ENCODE data around the gene THAP6. TPM values are rescaled to one million over a fixed set of nuclear protein-coding genes. Genes with fewer than 3 reads are reported as not detected.
"Not testable (repeated sequence)": the region's sequence is repeated elsewhere in the genome, so short reads cannot be mapped to it uniquely, and the experiment has no call there.

The THAP6 gene, protein sequence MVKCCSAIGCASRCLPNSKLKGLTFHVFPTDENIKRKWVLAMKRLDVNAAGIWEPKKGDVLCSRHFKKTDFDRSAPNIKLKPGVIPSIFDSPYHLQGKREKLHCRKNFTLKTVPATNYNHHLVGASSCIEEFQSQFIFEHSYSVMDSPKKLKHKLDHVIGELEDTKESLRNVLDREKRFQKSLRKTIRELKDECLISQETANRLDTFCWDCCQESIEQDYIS
- 17.0 TPM for total RNA-seq
- long read RNA-seq, transcript THAP6-201 (5 exons, 3,549 nt): major isoform, 13 of 26 reads
- long read RNA-seq, transcript THAP6-202 (4 exons, 3,423 nt): minor isoform, 5 of 26 reads
- long read RNA-seq, partial matches to known transcripts: 2 of 26 reads
- long read RNA-seq, other reads (novel, unspliced or antisense): 4 of 26 reads

DNA sequence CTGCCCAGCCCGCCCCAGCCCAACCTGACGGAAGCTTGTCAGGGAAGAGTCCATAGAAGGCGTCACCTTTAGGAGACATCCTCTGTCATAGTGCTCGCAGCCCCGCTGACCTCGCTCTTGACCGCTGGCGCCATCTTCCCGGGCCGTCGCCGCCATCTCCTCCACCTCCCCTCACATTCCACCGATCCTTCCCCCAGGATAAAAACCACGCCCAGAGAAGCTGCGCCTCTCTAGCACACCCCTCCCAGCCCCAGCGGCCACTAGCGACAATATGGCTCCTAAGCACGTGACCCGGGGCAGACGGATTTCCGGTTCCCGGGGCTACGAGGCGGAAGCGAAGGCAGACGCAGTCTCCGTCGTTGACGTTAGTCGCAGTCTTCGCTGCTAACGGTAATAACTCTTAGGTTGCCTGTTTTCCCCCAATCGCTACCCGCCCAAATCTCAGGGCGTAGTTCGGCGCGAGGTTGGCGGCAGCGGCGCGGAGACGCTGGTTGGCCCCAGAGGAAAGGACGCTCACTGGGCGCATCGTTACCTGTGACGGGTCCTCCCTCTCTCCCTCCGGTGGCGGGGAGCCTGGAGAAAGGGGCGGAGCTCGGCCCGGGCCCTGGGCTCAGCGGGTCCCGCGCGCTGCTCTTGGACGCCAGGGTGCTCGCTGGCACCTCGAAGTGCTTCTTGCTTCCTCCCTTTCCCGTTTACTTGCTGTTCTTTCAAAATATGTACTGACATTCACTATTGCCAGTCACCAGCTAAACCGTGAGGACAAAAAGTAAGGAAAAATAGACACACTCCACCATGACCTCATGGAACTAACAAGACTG, at the start of gene THAP6, which contains the start of gene RCHY1:
Gene THAP6 (plus strand): TSS at position 343 of the 818 bp plus-strand sequence. CDS start 980 bp downstream, outside the sequence.
Gene RCHY1 (minus strand): TSS at position 273 of the 818 bp plus-strand sequence. CDS start 117 bp downstream, at position 156.
- DNase-seq: peak; percentile 98

DNA sequence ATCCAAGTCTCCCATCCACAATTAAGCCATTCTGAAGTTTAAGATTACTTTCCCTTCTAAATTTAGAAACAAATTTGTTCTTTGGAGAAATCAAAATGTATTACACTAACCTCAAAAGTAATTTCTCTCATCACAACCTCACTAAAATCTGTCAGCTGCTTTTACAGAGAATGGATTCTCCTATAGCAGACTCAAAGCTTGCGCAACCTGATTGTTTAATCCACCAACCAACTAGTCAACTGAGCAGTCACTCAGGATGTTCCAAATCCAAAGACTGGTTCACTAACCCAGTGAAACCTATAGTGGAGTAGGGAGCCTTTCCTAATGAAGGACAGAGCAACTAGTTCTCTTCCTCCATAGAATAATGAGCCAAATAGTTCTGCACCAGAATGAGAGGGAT, 44.4 kb upstream of the THAP6 start:
- ATAC-seq (ENCODE audit: poor library complexity): no peak
- DNase-seq: no peak
- intact Hi-C loops (cut with DNase I): no loop called here

More for the DNA sequence above, at the start of gene THAP6, which contains the start of gene RCHY1:
- intact Hi-C loops (cut with DNase I): no loop called here
- peak; percentile 98 for ATAC-seq (ENCODE audit: poor library complexity)

DNA sequence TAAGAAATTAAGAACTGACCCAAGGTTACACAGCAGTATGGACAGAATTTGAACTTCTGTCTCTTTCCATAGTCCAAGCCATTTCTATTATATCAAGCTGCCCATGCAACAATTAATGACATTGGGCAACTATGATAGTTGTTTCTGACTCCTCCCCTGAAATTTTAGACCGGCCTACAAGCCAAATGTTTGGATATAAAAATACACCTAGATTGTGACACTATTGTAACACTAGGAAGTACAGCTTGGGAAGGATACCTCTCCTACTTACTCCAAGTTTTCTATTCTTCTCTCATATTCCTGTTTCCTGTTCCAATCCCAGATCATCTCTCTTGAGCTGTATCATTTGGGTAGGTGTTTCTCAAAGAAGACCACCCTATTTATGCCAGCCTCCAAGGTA, 43.5 kb upstream of the THAP6 start:
- ATAC-seq (ENCODE audit: poor library complexity): no peak
- intact Hi-C loops (cut with DNase I): no loop called here
- no peak for DNase-seq

DNA sequence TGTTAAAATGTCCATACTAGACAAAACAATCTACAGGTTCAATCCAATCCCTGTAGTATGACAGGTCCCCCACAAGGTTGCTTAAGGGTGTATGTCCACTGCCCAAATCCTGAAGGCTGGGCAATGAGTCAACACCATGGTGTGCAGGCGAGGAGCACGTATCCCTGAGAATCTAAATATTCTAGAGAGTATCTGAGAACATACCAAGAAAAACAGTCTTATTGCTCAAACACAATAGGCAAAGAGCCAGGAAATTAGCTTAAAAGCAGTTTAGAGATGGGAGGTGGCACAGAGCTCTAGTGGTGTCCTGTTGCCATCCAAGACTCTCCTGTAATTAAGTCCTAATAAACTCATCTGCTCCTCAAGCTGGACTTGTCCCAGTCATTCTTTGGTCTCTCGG, 37.1 kb upstream of the THAP6 start:
- intact Hi-C loops (cut with DNase I): no loop called here
- DNase-seq (no peak), ATAC-seq (ENCODE audit: poor library complexity) (no peak)

DNA sequence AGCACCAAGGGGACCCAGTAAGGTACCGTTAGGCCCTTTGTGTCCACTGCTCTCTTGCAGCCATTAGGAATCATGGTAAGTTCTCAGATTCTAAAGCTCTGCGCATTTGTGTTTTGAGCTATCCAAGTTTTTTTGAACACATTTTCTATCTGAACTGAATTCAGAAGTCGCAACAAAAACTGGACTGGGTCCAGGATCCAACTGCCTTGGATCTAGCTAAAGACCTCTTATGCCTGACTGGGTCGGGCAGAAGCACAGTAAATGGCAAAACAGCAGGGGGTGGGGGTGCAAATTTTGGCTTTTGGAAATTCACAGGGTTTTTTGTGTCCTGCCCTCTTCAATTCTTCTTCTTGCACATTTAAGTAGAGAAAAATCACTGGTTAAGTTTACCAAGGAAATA, 30.1 kb upstream of the THAP6 start:
- no peak for ATAC-seq (ENCODE audit: poor library complexity)
- intact Hi-C loops (cut with DNase I): no loop called here
- no peak for DNase-seq

DNA sequence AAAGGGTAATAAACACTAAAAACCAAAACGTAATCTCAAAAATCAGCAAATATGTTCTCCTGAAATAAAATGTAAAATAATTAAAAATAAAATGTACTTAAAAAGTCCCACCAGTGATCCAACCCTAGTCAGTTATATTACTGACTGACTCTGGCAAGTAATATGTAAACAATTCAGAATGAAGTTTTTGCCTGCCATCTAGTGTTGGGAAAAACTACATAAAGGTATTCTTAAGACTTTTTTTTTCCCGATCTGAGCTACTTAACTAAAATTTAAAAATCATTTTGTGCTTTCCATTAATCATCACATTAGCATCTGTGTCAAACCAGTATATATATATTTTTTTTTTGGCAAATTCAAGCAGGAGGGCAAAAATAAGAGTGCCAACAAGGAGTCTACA, 24.1 kb upstream of the THAP6 start:
- intact Hi-C loops (cut with DNase I): no loop called here
- no peak for ATAC-seq (ENCODE audit: poor library complexity)
- DNase-seq: no peak

DNA sequence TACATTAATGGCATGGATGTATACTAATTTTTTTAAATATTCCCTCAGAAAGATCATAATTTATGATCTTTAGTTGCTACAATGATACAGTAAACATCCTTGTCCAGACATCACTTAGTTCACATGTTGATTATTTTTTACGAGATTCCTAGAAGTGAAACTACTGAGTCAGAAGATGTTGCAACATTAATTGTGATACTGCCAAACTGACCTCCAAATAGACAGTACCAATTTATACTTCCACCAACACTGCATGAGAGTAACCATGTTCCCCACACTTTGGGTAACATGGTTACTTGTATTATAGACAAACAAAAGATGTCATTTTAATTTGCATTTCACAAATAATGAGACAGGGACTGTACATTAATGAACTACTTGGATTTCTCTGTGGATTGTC, 19.7 kb upstream of the THAP6 start:
- DNase-seq (no peak), ATAC-seq (ENCODE audit: poor library complexity) (peak; percentile 82)
- intact Hi-C loops (cut with DNase I): no loop called here

DNA sequence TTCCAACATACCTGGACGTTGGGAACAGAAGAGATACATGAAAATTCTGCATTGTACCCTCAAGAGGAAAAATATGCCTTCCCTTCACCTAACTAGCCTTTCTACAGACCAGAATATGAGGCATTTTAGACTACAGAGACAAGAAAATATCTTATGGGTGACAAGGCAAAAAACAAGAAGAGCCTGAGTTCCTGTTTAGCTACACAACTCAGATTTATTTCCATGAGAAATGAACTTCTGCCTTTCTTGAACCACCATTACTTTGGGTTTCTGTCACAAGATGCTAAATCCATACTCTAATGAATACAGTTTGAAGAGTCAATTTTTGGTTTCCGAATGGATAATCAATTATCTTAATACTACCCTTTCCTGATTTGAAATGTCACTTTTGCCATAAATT, 18.8 kb upstream of the THAP6 start:
- DNase-seq (no peak), ATAC-seq (ENCODE audit: poor library complexity) (no peak)
- intact Hi-C loops (cut with DNase I): no loop called here

DNA sequence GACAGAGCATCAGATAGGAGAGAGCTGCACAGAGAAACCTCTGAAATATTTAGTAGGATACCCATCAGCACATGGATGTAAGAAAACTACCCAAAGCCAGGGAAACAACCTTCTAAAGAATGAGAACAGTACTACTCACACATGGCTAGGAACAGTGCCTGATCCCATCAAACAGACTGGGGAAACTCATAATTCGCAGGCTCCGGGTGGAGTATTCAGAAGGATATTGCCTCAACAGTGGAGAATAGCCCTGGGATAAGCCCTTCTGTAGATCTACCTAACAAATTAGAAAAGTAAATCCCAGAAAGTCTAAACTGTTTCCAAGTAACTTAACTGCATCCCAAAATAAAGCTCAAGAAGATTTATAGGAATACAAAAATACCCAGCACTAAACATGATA, 17.9 kb upstream of the THAP6 start:
- ATAC-seq (ENCODE audit: poor library complexity) (no peak), DNase-seq (no peak)
- intact Hi-C loops (cut with DNase I): no loop called here

DNA sequence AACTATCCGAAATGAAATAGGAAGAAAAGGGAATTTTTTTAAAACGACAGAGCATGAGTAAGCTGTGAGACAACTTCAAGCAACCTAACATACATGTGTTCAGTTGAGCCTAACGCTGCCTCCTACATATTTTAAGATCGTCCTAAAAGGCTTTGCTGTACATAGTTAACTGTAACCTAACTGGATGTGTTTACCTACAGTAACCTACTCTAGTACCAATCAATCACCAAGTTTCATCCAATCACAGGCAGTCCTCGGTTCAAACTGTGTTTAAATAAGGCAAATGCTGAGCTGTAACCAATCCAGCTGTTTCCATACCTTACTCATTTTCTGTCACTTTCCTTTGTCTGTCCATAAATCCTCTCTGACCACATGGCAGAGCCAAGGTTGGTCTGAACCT, 17.1 kb upstream of the THAP6 start:
- ATAC-seq (ENCODE audit: poor library complexity) (no peak), DNase-seq (no peak)
- intact Hi-C loops (cut with DNase I): no loop called here

DNA sequence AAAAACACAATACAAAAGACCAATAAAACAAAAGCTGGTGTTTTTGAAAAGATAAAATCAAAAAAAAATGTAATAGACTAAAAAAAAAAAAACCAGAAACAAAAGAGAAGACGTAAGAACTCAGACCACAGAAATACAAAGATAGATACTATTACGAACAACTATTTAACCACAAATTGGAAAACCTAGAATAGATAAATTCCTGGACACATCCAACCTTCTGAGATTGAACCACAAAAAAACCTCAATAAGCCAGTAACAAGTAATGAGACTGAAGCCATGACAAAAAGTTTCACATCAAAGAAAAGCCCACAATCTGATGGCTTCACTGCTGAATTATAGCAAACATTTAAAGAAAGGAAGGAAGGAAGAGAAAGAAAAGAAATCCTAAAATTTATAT, 16.2 kb upstream of the THAP6 start:
- DNase-seq (no peak), ATAC-seq (ENCODE audit: poor library complexity) (no peak)
- intact Hi-C loops (cut with DNase I): no loop called here

DNA sequence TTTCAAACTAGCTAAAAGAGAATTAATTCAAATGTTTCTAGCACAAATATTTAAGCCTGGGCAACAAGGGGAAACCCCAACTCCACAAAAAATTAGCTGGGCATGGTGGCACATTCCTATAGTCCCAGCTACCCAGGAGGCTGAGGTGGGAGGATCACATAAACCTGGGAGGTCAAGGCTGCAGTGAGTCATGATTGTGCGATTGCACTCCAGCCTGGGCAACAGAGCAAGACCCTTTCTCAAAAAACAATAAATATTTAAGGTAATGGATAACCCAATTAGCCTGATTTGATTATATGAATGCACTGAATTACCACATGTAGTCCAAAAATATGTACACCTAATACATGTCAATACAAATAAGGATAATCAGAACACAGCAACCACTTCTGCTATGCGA, 14.4 kb upstream of the THAP6 start:
- intact Hi-C loops (cut with DNase I): no loop called here
- ATAC-seq (ENCODE audit: poor library complexity) (no peak), DNase-seq (no peak)

DNA sequence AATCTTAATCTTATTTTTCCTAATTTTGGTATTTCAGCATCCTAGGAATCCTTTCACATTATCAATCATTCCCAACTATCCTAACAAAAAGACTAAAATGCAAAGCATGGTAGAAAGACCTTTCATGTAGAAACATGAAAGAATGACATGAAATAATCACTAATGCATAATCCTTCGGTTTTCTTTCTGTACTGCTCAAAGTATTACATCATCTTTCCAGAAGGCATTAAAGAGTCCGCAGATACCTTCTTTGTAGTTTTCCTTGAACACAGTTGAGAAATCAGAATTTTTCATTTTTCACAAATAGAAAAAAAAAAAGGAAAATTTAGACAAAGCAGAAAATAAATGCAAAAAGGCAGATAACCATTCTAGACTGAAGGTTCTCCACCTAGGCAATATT, 11.6 kb upstream of the THAP6 start:
- intact Hi-C loops (cut with DNase I): no loop called here
- no peak for DNase-seq
- no peak for ATAC-seq (ENCODE audit: poor library complexity)

DNA sequence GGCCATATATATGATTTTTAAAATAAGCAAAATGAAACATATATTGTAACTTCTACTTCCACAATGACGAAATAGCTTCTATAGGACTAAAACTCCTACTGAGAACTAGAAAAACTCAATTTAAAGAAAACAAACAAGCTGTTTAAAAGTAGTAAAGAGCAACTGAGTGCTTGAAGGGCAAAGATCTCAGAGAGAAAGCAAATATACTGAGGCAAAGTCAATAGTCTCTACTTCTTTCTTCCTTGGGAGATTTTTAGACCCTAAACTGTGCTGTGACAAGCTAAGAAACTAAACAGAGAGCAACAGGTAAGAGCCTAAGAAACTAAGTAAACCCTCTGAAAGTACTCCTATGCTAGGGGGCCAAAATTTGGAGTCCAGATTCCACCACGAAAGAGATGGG, 8.6 kb upstream of the THAP6 start:
- ATAC-seq (ENCODE audit: poor library complexity): no peak
- intact Hi-C loops (cut with DNase I): no loop called here

DNA sequence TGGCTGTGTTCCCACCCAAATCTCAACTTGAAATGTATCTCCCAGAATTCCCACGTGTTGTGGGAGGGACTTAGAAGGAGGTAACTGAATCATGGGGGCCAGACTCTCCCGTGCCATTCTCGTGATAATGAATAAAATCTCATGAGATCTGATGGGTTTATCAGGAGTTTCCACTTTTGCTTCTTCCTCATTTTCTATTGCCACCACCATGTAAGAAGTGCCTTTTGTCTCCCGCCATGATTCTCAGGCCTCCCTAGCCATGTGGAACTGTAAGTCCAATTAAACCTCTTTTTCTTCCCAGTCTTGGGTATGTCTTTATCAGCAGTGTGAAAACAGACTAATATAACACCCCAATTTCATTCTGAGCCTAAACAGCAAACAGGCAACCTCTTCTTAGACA, 4.7 kb upstream of the THAP6 start:
- intact Hi-C loops (cut with DNase I): not testable (repeated sequence)

More for the DNA sequence above, 8.6 kb upstream of the THAP6 start:
- DNase-seq: no peak

DNA sequence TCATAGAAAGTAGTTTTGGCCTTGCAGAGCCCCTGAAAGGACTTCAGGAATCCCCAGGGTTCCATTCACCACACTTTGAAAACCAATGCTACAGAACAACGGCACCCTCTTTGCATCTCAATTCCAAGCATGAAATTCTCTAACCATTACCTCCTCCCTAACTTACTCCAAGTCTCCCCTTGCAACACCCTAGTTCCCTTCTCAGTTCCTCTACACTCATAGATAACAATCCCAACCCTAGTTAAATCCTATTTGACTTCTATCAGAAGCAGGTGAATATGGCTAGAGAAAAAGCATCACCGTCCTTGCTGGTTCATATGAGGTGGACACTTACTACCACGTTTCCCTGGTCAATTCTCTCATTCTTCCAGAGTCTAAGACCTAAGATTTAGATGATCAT, 2.4 kb upstream of the THAP6 start:
- intact Hi-C loops (cut with DNase I): no loop called here
- no peak for DNase-seq
- no peak for ATAC-seq (ENCODE audit: poor library complexity)

More for the DNA sequence above, 4.7 kb upstream of the THAP6 start:
- ATAC-seq (ENCODE audit: poor library complexity); DNase-seq: not testable (repeated sequence)

DNA sequence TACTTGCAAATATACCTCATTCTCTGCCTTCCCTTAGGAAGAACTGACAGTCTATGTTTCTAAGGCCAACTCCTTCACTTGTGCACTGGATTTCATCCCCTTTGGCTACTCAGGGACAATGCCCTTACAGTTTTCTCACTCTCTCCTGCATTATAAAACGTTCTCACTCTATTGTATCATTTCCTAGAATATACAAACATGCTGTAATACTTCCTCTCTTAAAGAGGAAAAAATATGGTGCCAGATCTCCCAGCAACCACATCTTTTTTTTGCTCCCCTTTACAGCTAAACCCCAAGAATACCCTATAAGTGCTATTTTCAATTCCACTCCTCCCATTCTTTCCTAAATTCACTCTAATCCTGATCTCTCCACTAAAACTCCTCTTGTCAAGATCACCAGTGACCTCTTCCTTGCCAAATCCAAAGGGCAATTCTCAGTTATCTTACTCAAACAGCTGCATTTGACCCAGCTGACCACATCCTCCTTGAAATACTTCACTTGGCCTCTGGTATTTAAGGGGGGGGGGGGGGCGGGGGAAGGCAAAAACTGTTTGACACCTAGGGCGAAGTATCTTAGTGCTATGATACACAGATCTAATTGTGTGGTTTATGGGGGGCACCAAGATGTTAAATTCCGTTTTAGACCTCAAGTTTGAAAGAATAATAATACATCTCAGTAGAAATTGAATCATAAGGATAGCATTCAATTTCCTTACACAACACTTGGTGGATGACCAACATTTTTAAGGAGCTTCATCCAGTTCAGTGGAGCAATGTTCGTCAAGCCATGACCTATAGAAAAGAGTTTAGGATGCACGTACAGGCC, 1.7 kb upstream of the THAP6 start:
- intact Hi-C loops (cut with DNase I): no loop called here
- no peak for DNase-seq
- ATAC-seq (ENCODE audit: poor library complexity): no peak

DNA sequence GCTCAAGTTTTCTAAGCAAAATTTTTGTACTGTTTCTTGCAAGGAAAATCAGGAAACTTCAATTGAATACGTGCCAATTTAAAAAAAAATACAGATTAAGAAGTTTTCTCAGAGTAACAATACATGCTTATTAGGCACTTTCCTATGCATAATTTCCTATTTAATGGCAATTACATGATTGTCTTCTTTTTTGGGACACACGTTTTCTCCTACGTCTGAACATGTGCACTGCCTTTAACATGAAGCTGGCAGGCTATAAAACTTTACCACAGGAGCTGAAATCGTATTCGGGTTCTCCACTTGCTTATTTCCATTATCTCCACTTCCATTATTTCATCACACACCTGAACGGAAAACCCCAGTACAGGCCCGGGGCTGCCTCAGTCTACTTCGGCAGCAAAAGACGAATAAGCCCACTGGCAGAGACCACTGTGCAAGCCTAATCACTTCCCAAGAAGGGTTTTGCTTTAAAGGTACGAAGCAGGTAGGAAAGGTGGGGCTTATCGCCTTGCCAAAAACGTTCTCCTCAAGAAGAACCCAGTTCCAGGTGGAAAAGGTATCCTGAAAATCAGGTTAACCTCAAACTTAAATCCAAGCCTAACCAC, 645 bp upstream of the THAP6 start:
- ATAC-seq (ENCODE audit: poor library complexity): no peak
- intact Hi-C loops (cut with DNase I): no loop called here
- no peak for DNase-seq
